Mesendoderm (in vitro differentiated cells): ENCODE data around the gene FBXL7.

Experiments
- DNase-seq: peaks from one replicate; pipeline ENCODE4 v3.0.0; 2013
- H2AK5ac ChIP-seq: 2 replicates; pipeline ENCODE4 v1.6.1; 2013; ENCODE audit warnings: low read length, inconsistent platforms
- H2BK120ac ChIP-seq: 2 replicates; pipeline ENCODE4 v1.6.1; 2013; ENCODE audit warnings: low read depth, mild to moderate bottlenecking, low read length, moderate library complexity, mixed read lengths
- H2BK15ac ChIP-seq: replicated peaks from 2 replicates; pipeline ENCODE4 v1.6.1; 2013; ENCODE audit warnings: low read depth, mild to moderate bottlenecking, moderate library complexity
- H2BK5ac ChIP-seq: 2 replicates; pipeline ENCODE4 v1.6.1; 2013; ENCODE audit warnings: low read length, inconsistent platforms
- H3K18ac ChIP-seq: 2 replicates; pipeline ENCODE4 v1.6.1; 2013; ENCODE audit warnings: mild to moderate bottlenecking, low read length, mixed read lengths
- H3K23ac ChIP-seq: one replicate; pipeline ENCODE4 v1.6.1; 2013; ENCODE audit warnings: low read length
- H3K27ac ChIP-seq: 2 replicates; pipeline ENCODE4 v1.5.1; 2013; ENCODE audit warnings: low read depth, mild to moderate bottlenecking, inconsistent platforms, low read length, moderate library complexity
- H3K27me3 ChIP-seq: 2 replicates; pipeline ENCODE4 v1.6.1; 2013; ENCODE audit warnings: low read length, control low read depth, mild to moderate bottlenecking, inconsistent platforms; ENCODE audit not compliant: insufficient read depth, poor library complexity
- H3K36me3 ChIP-seq: 2 replicates; pipeline ENCODE4 v1.6.1; 2013; ENCODE audit warnings: low read length, inconsistent platforms; ENCODE audit not compliant: control insufficient read depth, insufficient read depth
- H3K4ac ChIP-seq: one replicate; pipeline ENCODE4 v1.6.1; 2013; ENCODE audit warnings: low read depth, mild to moderate bottlenecking, low read length, moderate library complexity
- H3K4me1 ChIP-seq: 2 replicates; pipeline ENCODE4 v1.6.1; 2013; ENCODE audit warnings: low read depth, low read length, inconsistent platforms; ENCODE audit not compliant: control insufficient read depth
- H3K4me2 ChIP-seq: 2 replicates; pipeline ENCODE4 v1.6.1; 2013; ENCODE audit warnings: low read length
- H3K4me3 ChIP-seq: 2 replicates; pipeline ENCODE4 v1.5.1; 2013; ENCODE audit warnings: mild to moderate bottlenecking, low read length
- H3K56ac ChIP-seq: one replicate; pipeline ENCODE4 v1.6.1; 2013; ENCODE audit warnings: low read length
- H3K79me1 ChIP-seq: 2 replicates; pipeline ENCODE4 v1.6.1; 2013; ENCODE audit warnings: low read length, inconsistent platforms
- H3K79me2 ChIP-seq: 2 replicates; pipeline ENCODE4 v1.6.1; 2013; ENCODE audit warnings: mild to moderate bottlenecking, low read length; ENCODE audit not compliant: control insufficient read depth, insufficient read depth
- H3K9ac ChIP-seq: 2 replicates; pipeline ENCODE4 v1.6.1; 2013; ENCODE audit warnings: low read length, inconsistent platforms
- H4K5ac ChIP-seq: one replicate; pipeline ENCODE4 v1.6.1; 2013; ENCODE audit warnings: low read length
- H4K8ac ChIP-seq: one replicate; pipeline ENCODE4 v1.6.1; 2013; ENCODE audit warnings: low read depth, mild to moderate bottlenecking, control low read depth, low read length, moderate library complexity
- WGBS: extraction: QIAGEN DNeasy Blood & Tissue Kit; methylation state at CpG from one replicate; pipeline ENCODE4 v1.1.7; 2013; ENCODE audit warnings: low lambda C conversion rate, missing lambda C conversion rate; ENCODE audit not compliant: insufficient coverage; ENCODE audit errors: extremely low coverage; 5-methylcytosine and 5-hydroxymethylcytosine counted together

Gene FBXL7

GRCh38 chr5:15529821-15530220 is 29.8 kb downstream of the FBXL7 start:
- H3K4me1 ChIP-seq = no peaks in the 10 kb centered on the region
- H3K23ac ChIP-seq = no peak overlapping the region
- no peak overlapping the region for H3K4me3 ChIP-seq
- no CpG with 5 or more reads among the region's 2 CpGs for WGBS
- H4K8ac ChIP-seq = no peak overlapping the region
- H4K5ac ChIP-seq = no peak overlapping the region
- no peak overlapping the region for H2AK5ac ChIP-seq
- no peak for DNase-seq
- H3K18ac ChIP-seq = no peak overlapping the region
- H3K79me2 ChIP-seq = peaks cover under 1% of the 10 kb centered on the region
- no peak overlapping the region for H2BK5ac ChIP-seq
- no peak overlapping the region for H3K56ac ChIP-seq
- H3K27ac ChIP-seq = no peak overlapping the region
- H3K79me1 ChIP-seq = peaks cover 13% of the 10 kb centered on the region
- H3K4me2 ChIP-seq = no peak overlapping the region
- H3K36me3 ChIP-seq = no peaks in the 10 kb centered on the region
- H2BK120ac ChIP-seq = no peak overlapping the region
- no peak overlapping the region for H3K4ac ChIP-seq
- no peak overlapping the region for H3K9ac ChIP-seq
- no peaks in the 10 kb centered on the region for H3K27me3 ChIP-seq
- no peak overlapping the region for H2BK15ac ChIP-seq

GRCh38 chr5:15533129-15533893 is 33.3 kb downstream of the FBXL7 start:
- Histone ChIP-seq H4K8ac (no peak overlapping the region), H3K27ac (no peak overlapping the region), H2AK5ac (no peak overlapping the region), H3K4me2 (no peak overlapping the region), H3K27me3 (no peaks in the 10 kb centered on the region), H3K79me1 (peaks cover 8% of the 10 kb centered on the region), H4K5ac (no peak overlapping the region), H3K79me2 (no peaks in the 10 kb centered on the region), H3K9ac (no peak overlapping the region), H3K56ac (no peak overlapping the region), H3K4ac (no peak overlapping the region), H3K18ac (no peak overlapping the region), H2BK5ac (no peak overlapping the region), H3K23ac (no peak overlapping the region), H3K36me3 (no peaks in the 10 kb centered on the region), H3K4me3 (no peak overlapping the region), H2BK120ac (no peak overlapping the region), H2BK15ac (no peak overlapping the region), H3K4me1 (no peaks in the 10 kb centered on the region)
- no CpG with 5 or more reads among the region's 5 CpGs for WGBS
- no peak for DNase-seq

- peaks cover 7% of the 10 kb centered on the region for H3K4me1 ChIP-seq
- no peak overlapping the region for H2BK120ac ChIP-seq
- no peak for DNase-seq
- no CpG with 5 or more reads among the region's 4 CpGs for WGBS
- H3K23ac ChIP-seq = no peak overlapping the region
- no peak overlapping the region for H3K56ac ChIP-seq
- no peak overlapping the region for H4K8ac ChIP-seq
- H3K79me1 ChIP-seq = peaks cover 9% of the 10 kb centered on the region
- H3K36me3 ChIP-seq = no peaks in the 10 kb centered on the region
- H4K5ac ChIP-seq = no peak overlapping the region
- H3K27me3 ChIP-seq = no peaks in the 10 kb centered on the region
- H2BK5ac ChIP-seq = no peak overlapping the region
- no peak overlapping the region for H3K9ac ChIP-seq
- H2AK5ac ChIP-seq = no peak overlapping the region
- no peak overlapping the region for H3K27ac ChIP-seq
- H3K4me2 ChIP-seq = no peak overlapping the region
- H3K4ac ChIP-seq = no peak overlapping the region
- H2BK15ac ChIP-seq = no peak overlapping the region
- H3K18ac ChIP-seq = no peak overlapping the region
- peaks cover 3% of the 10 kb centered on the region for H3K79me2 ChIP-seq
- no peak overlapping the region for H3K4me3 ChIP-seq
These were observed 36.0 kb downstream of the FBXL7 start for GRCh38 chr5:15535938-15536337.

GRCh38 chr5:15538516-15538915 is 38.5 kb downstream of the FBXL7 start:
- Histone ChIP-seq H3K79me2 (peaks cover 3% of the 10 kb centered on the region), H3K36me3 (no peaks in the 10 kb centered on the region), H3K27ac (no peak overlapping the region), H4K5ac (no peak overlapping the region), H3K9ac (no peak overlapping the region), H3K56ac (no peak overlapping the region), H3K27me3 (no peaks in the 10 kb centered on the region), H2AK5ac (no peak overlapping the region), H3K4me1 (peaks cover 12% of the 10 kb centered on the region), H2BK5ac (no peak overlapping the region), H2BK15ac (no peak overlapping the region), H3K23ac (no peak overlapping the region), H4K8ac (no peak overlapping the region), H3K4ac (no peak overlapping the region), H3K4me3 (no peak overlapping the region), H2BK120ac (no peak overlapping the region), H3K4me2 (no peak overlapping the region), H3K79me1 (peaks cover 8% of the 10 kb centered on the region), H3K18ac (no peak overlapping the region)
- WGBS = no CpG with 5 or more reads among the region's 2 CpGs
- DNase-seq = no peak

- peaks cover 8% of the 10 kb centered on the region for H3K79me1 ChIP-seq
- no peak overlapping the region for H4K5ac ChIP-seq
- no peak overlapping the region for H4K8ac ChIP-seq
- H3K36me3 ChIP-seq = no peaks in the 10 kb centered on the region
- H3K23ac ChIP-seq = no peak overlapping the region
- peaks cover 3% of the 10 kb centered on the region for H3K79me2 ChIP-seq
- H3K27me3 ChIP-seq = no peaks in the 10 kb centered on the region
- DNase-seq = no peak
- no CpG with 5 or more reads among the region's 2 CpGs for WGBS
- H2BK120ac ChIP-seq = no peak overlapping the region
- no peak overlapping the region for H3K27ac ChIP-seq
- H2BK15ac ChIP-seq = no peak overlapping the region
- no peak overlapping the region for H3K4ac ChIP-seq
- H3K56ac ChIP-seq = no peak overlapping the region
- no peak overlapping the region for H2BK5ac ChIP-seq
- H3K4me3 ChIP-seq = no peak overlapping the region
- peaks cover 12% of the 10 kb centered on the region for H3K4me1 ChIP-seq
- no peak overlapping the region for H3K4me2 ChIP-seq
- H2AK5ac ChIP-seq = no peak overlapping the region
- H3K18ac ChIP-seq = no peak overlapping the region
- H3K9ac ChIP-seq = no peak overlapping the region
These were observed 40.0 kb downstream of the FBXL7 start for GRCh38 chr5:15539951-15540350.

GRCh38 chr5:15544039-15544438 is 44.1 kb downstream of the FBXL7 start:
- DNase-seq = no peak
- no CpG with 5 or more reads among the region's 4 CpGs for WGBS

More at GRCh38 chr5:15544039-15544438, 44.1 kb downstream of the FBXL7 start:
- H3K27ac ChIP-seq = no peak overlapping the region
- H2BK5ac ChIP-seq = no peak overlapping the region
- no peak overlapping the region for H4K5ac ChIP-seq
- H2AK5ac ChIP-seq = no peak overlapping the region
- H3K23ac ChIP-seq = no peak overlapping the region
- no peak overlapping the region for H3K4me2 ChIP-seq
- no peak overlapping the region for H2BK15ac ChIP-seq
- no peak overlapping the region for H3K4me3 ChIP-seq
- peaks cover 9% of the 10 kb centered on the region for H3K4me1 ChIP-seq
- H2BK120ac ChIP-seq = no peak overlapping the region
- peaks cover 2% of the 10 kb centered on the region for H3K79me2 ChIP-seq
- H3K9ac ChIP-seq = no peak overlapping the region
- H3K56ac ChIP-seq = no peak overlapping the region
- H3K4ac ChIP-seq = no peak overlapping the region
- no peaks in the 10 kb centered on the region for H3K27me3 ChIP-seq
- no peak overlapping the region for H4K8ac ChIP-seq
- peaks cover 4% of the 10 kb centered on the region for H3K79me1 ChIP-seq
- no peaks in the 10 kb centered on the region for H3K36me3 ChIP-seq
- H3K18ac ChIP-seq = no peak overlapping the region
